ENCODE data around the gene LSM14B.
"Not testable (repeated sequence)": the region's sequence is repeated elsewhere in the genome, so short reads cannot be mapped to it uniquely, and the experiment has no call there.

Gene LSM14B

GRCh38 chr20:62147528-62147927, 25.3 kb downstream of the LSM14B start:
- TF ChIP-seq PPARA (CRISPR knock-in tag; IDR thresholded peaks at IDR 0.05; ENCODE audit: borderline replicate concordance) = no peak
- no peak for TF ChIP-seq SNAI2 (CRISPR knock-in tag; IDR thresholded peaks at IDR 0.05)
- no peak for TF ChIP-seq CREB5 (CRISPR knock-in tag; IDR thresholded peaks at IDR 0.05; ENCODE audit: low read depth)
- no peak for TF ChIP-seq ZC3H10 (CRISPR knock-in tag; IDR thresholded peaks at IDR 0.05)
- no peak for TF ChIP-seq ZFP30 (CRISPR knock-in tag; IDR thresholded peaks at IDR 0.05)
- no peak for TF ChIP-seq ZNF565 (CRISPR knock-in tag; conservative IDR thresholded peaks at IDR 0.05; ENCODE audit: low read depth)
- no peak for TF ChIP-seq BACH2 (CRISPR knock-in tag; IDR thresholded peaks at IDR 0.05; ENCODE audit: borderline replicate concordance)
- TF ChIP-seq TSHZ2 (CRISPR knock-in tag; IDR thresholded peaks at IDR 0.05) = no peak
- TF ChIP-seq ESRRG (CRISPR knock-in tag; IDR thresholded peaks at IDR 0.05) = no peak
- TF ChIP-seq CSDC2 (CRISPR knock-in tag; IDR thresholded peaks at IDR 0.05) = no peak
- TF ChIP-seq TCF4 (CRISPR knock-in tag; IDR thresholded peaks at IDR 0.05; ENCODE audit: borderline replicate concordance) = no peak
- TF ChIP-seq ZFP3 (CRISPR knock-in tag; IDR thresholded peaks at IDR 0.05) = no peak
- no peak for TF ChIP-seq RARB (CRISPR knock-in tag; IDR thresholded peaks at IDR 0.05)
- TF ChIP-seq CSRNP3 (CRISPR knock-in tag; IDR thresholded peaks at IDR 0.05) = no peak
- TF ChIP-seq PATZ1 (CRISPR knock-in tag; IDR thresholded peaks at IDR 0.05; ENCODE audit: borderline replicate concordance) = no peak
- no peak for TF ChIP-seq ZNF70 (CRISPR knock-in tag; IDR thresholded peaks at IDR 0.05)
- TF ChIP-seq ISL1 (CRISPR knock-in tag; IDR thresholded peaks at IDR 0.05) = no peak
- no peak for TF ChIP-seq POU6F1 (CRISPR knock-in tag; IDR thresholded peaks at IDR 0.05; ENCODE audit: borderline replicate concordance, low read depth)
- no peak for TF ChIP-seq OSR1 (CRISPR knock-in tag; IDR thresholded peaks at IDR 0.05)
- ATAC-seq = no peak

- ATAC-seq = not testable (repeated sequence)
Measured at GRCh38 chr20:62148383-62148782, 26.1 kb downstream of the LSM14B start.

GRCh38 chr20:62148908-62149314, 26.6 kb downstream of the LSM14B start:
- no peak for ATAC-seq
- TF ChIP-seq TOX (CRISPR knock-in tag; IDR thresholded peaks at IDR 0.05; ENCODE audit: borderline replicate concordance) = no peak
- TF ChIP-seq POU6F1 (CRISPR knock-in tag; IDR thresholded peaks at IDR 0.05; ENCODE audit: borderline replicate concordance, low read depth) = no peak
- TF ChIP-seq ARNTL (CRISPR knock-in tag; IDR thresholded peaks at IDR 0.05; ENCODE audit: borderline replicate concordance, low read depth) = no peak
- no peak for TF ChIP-seq ZFP30 (CRISPR knock-in tag; IDR thresholded peaks at IDR 0.05)
- TF ChIP-seq ZNF8 (CRISPR knock-in tag; IDR thresholded peaks at IDR 0.05) = no peak
- TF ChIP-seq ESRRG (CRISPR knock-in tag; IDR thresholded peaks at IDR 0.05) = no peak
- TF ChIP-seq TCF4 (CRISPR knock-in tag; IDR thresholded peaks at IDR 0.05; ENCODE audit: borderline replicate concordance) = no peak
- no peak for TF ChIP-seq CREB5 (CRISPR knock-in tag; IDR thresholded peaks at IDR 0.05; ENCODE audit: low read depth)
- no peak for TF ChIP-seq ZNF565 (CRISPR knock-in tag; conservative IDR thresholded peaks at IDR 0.05; ENCODE audit: low read depth)
- TF ChIP-seq ISL1 (CRISPR knock-in tag; IDR thresholded peaks at IDR 0.05) = no peak
- TF ChIP-seq OSR1 (CRISPR knock-in tag; IDR thresholded peaks at IDR 0.05) = no peak
- no peak for TF ChIP-seq PATZ1 (CRISPR knock-in tag; IDR thresholded peaks at IDR 0.05; ENCODE audit: borderline replicate concordance)

Measured in SK-N-SH treated with all-trans-retinoic acid at 6 μM for 48 hours (cell line).